Panc1 (cell line): ENCODE data around the gene TNFSF4.

Experiments used
- CTCF ChIP-seq: fragments of 450-650 bp; IDR thresholded peaks from 2 replicates; pipeline ENCODE4 v1.5.1; 2017; ENCODE audit warnings: mild to moderate bottlenecking
- POLR2AphosphoS5 ChIP-seq: IDR thresholded peaks from 2 replicates; pipeline ENCODE4 v1.6.1; 2012; ENCODE audit warnings: mild to moderate bottlenecking, low read depth, low read length, moderate library complexity
- REST ChIP-seq, 2 experiments: IDR thresholded peaks; 2 replicates each; pipeline ENCODE4 v1.6.1; 2011 to 2012; ENCODE audit warnings: low read depth in 2 of 2, control low read depth in 1 of 2, low read length in 1 of 2, mild to moderate bottlenecking in 1 of 2, moderate library complexity in 1 of 2; ENCODE audit not compliant: insufficient read depth in 1 of 2
- SIN3A ChIP-seq: IDR thresholded peaks from 2 replicates; pipeline ENCODE4 v1.6.1; 2012; ENCODE audit warnings: low read depth, mild to moderate bottlenecking, low read length, moderate library complexity, borderline replicate concordance; ENCODE audit not compliant: insufficient read depth

- no peak for TF ChIP-seq CTCF
- no peak for TF ChIP-seq POLR2AphosphoS5
- TF ChIP-seq REST (IDR thresholded peaks at IDR 0.05; ENCODE audit: insufficient read depth in 1 of 2, low read depth in 2 of 2, low read length in 1 of 2): no peak
- TF ChIP-seq SIN3A: no peak
Measured at GRCh38 chr1:173153503-173153902, 53.6 kb downstream of the TNFSF4 start.
